GM15510 (cell line): ENCODE results near the gene FFAR2.

Experiments
- POLR2A ChIP-seq: IDR thresholded peaks from 3 replicates; pipeline ENCODE4 v1.6.1; 2011; ENCODE audit warnings: borderline replicate concordance; ENCODE audit not compliant: insufficient read length; ENCODE audit errors: extremely low read depth

Gene FFAR2

GRCh38 chr19:35437406-35437951 lies 10.6 kb upstream of the FFAR2 start:
- no peak for TF ChIP-seq POLR2A

- no peak for TF ChIP-seq POLR2A
Measured at GRCh38 chr19:35438096-35438495, 10.0 kb upstream of the FFAR2 start.

DNA sequence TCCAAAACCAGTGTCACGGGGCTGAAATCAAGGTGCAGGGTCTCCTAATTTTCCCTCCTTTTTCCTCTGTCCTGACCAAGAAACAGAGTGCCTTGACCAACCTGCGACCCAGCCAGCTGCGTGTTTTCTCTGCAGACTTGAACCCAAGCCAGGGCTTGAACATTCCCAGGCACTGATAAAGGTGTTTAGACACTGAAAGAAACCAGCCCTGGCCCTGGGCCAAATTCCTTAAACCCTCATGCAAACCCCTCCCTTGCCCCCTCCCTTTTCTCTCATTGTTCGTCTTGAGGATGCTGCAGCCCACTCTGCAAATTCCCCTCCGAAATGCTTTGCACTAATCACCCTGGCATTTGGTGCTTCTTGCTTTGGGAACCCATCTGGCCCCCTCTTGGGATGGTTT lies 9.5 kb upstream of the FFAR2 start:
- no peak for TF ChIP-seq POLR2A

DNA sequence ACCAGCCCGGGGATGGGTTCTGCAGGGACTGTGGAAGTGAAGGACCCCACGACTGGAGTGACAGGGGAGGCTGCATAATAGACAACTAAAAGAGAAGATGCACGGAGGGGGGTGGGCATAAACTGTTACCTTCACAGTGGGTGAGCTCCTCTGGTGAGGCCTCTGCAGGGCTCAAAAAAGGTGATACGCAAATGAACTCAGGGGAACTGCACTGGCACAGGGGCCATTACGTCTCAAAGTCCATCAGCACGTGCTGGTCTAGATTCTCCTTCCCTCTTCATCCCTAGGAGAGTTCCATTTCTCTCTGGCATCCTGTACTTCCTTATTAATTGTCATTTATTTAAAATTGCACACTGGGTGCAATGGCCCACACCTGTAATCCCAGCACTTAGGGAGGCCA lies 8.1 kb upstream of the FFAR2 start:
- TF ChIP-seq POLR2A = no peak

DNA sequence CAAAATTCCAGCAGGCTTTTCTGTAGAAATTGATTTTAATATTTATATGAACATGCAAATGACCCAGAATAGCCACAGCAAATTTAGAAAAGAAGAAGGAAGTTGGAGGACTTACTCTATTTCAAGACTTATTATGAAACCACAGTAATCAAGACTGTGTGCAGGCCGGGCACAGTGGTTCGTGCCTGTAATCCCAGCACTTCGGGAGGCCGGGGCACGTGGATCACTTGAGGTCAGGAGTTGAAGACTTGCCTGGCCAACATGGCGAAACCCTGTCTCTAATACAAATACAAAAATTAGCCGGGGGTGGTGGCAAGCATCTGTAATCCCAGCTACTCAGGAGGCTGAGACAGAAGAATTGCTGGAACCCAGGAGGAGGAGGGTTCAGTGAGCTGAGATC lies 6.0 kb upstream of the FFAR2 start:
- TF ChIP-seq POLR2A = no peak

GRCh38 chr19:35444735-35445134 lies 3.3 kb upstream of the FFAR2 start:
- no peak for TF ChIP-seq POLR2A

- no peak for TF ChIP-seq POLR2A
Measured at GRCh38 chr19:35445826-35446593, 2.0 kb upstream of the FFAR2 start.

GRCh38 chr19:35449359-35450043 lies 1.4 kb downstream of the FFAR2 start:
- TF ChIP-seq POLR2A = no peak

GRCh38 chr19:35451338-35452096 lies 3.5 kb downstream of the FFAR2 start:
- no peak for TF ChIP-seq POLR2A

DNA sequence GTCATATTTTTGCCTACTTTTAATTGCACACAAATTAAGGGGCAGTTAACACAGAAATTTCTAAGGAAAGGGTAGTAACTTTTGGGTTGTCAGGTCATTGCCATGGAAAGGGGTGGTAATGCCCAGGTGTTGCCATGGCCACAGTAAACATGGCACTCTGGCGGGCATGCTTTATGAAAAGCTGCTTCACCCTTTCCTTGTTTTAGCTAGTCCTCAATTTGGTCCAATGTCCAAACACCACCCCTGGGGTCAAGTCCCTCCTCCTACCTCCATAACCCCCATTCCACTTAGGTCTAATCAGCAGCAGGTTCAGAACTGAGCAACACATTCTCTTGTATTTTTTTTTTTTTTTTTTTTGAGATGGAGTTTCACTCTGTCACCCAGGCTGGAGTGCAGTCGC lies 6.6 kb downstream of the FFAR2 start:
- TF ChIP-seq POLR2A = no peak

- TF ChIP-seq POLR2A = no peak
Measured at GRCh38 chr19:35455616-35456201, 7.7 kb downstream of the FFAR2 start.

- no peak for TF ChIP-seq POLR2A
Measured at GRCh38 chr19:35457173-35457572, 9.1 kb downstream of the FFAR2 start.

- TF ChIP-seq POLR2A = no peak
Measured at GRCh38 chr19:35458192-35458591, 10.1 kb downstream of the FFAR2 start.

DNA sequence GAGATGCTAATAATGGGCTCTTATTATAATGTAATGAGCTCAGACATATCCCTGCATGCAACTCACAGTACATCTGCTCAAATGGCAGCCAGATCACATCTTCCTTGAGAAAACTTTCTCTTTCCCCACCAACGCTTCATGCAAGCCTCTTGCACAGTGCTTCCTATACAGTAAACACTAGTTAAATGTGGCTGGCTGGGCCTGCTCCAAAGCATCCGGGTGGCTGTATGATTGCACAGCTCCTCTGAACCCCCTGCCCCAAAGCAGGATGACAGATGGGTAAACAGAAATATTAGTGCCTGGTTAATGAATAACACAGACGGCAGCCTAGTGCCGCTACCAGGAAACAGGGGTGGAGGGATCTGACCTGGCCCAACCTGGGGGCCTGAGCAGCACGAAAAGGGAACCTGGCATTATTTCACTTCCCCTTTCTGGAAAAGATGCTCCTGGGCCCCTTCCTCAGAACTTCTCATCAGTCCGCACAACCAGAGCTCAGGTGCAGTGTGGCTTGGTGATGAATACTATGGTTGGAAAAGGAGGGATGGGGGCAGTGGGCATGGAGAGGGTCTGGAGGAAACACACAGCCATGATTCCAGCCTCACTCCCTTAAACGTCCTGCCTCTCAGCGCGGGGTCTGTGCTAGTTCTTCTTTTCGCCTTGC lies 10.8 kb downstream of the FFAR2 start:
- TF ChIP-seq POLR2A = no peak

- no peak for TF ChIP-seq POLR2A
Measured at GRCh38 chr19:35459414-35460082, 11.5 kb downstream of the FFAR2 start.

- no peak for TF ChIP-seq POLR2A
Measured at GRCh38 chr19:35460608-35461007, 12.6 kb downstream of the FFAR2 start.
